Activated T-cell treated with anti-CD3 and anti-CD28 coated beads, Interleukin-2, amount 50 U/mL, for 4 hours (primary cell): ENCODE results near the gene CYP17A1. TPM values are rescaled to one million over a fixed set of nuclear protein-coding genes. Genes with fewer than 3 reads are reported as not detected.

Experiments used
- ATAC-seq, 2 donors: fragments of 200-7000 bp; cut with Tn5 transposase; one replicate each; pipeline ENCODE4 v1.10.0; 2021
- DNase-seq: peaks from one replicate; pipeline ENCODE4 v3.0.0-alpha.2; 2020
- H3K27me3 Mint-ChIP-seq: one replicate; pipeline ENCODE4 v1.8.0; 2021; ENCODE audit warnings: low read depth, mixed read lengths
- H3K36me3 Mint-ChIP-seq: one replicate; pipeline ENCODE4 v1.8.0; 2022; ENCODE audit warnings: mixed read lengths; ENCODE audit not compliant: insufficient read depth
- H3K4me1 Mint-ChIP-seq: one replicate; pipeline ENCODE4 v1.8.0; 2021; ENCODE audit warnings: low read depth, mixed read lengths
- H3K4me3 Mint-ChIP-seq: one replicate; pipeline ENCODE4 v1.8.0; 2021; ENCODE audit warnings: mild to moderate bottlenecking, moderate library complexity, mixed read lengths
- H3K9me3 Mint-ChIP-seq: one replicate; pipeline ENCODE4 v1.8.0; 2021; ENCODE audit warnings: mixed read lengths
- total RNA-seq, 3 donors: library from RNA; stranded (reverse); gene quantifications; one replicate each; pipeline ENCODE4 v1.2.1, GENCODE V29; 2021

Gene CYP17A1
- total RNA-seq, 3 donors from 2014 or later = 1.2 to 1.9 (median 1.5) TPM

GRCh38 chr10:102781090-102781920, 55.9 kb downstream of the CYP17A1 start:
- ATAC-seq = no peak
- no peaks in the 10 kb centered on the region for H3K27me3 Mint-ChIP-seq

More at GRCh38 chr10:102781090-102781920, 55.9 kb downstream of the CYP17A1 start:
- H3K36me3 Mint-ChIP-seq = peaks cover 9% of the 10 kb centered on the region
- no peak overlapping the region for H3K4me3 Mint-ChIP-seq
- no peaks in the 10 kb centered on the region for H3K9me3 Mint-ChIP-seq
- H3K4me1 Mint-ChIP-seq = peaks cover 46% of the 10 kb centered on the region
- no peak for DNase-seq

Other genes with a start within 250 kb of the CYP17A1 start
- 10 to 100 TPM; 53.9 to 67.6 (median 59.9) TPM for gene TRIM8, start 192.9 kb downstream of the CYP17A1 start, total RNA-seq
- gene ARL3, start 123.0 kb downstream of the CYP17A1 start, total RNA-seq = 1 to 10 TPM; 3.2 to 4.8 (median 3.3) TPM
- 10 to 100 TPM; 29.0 to 33.7 (median 31.2) TPM for gene SFXN2, start 122.8 kb downstream of the CYP17A1 start, total RNA-seq
- 10 to 100 TPM; 12.8 to 15.1 (median 14.0) TPM for gene WBP1L, start 93.5 kb downstream of the CYP17A1 start, total RNA-seq
- 1 to 10 TPM; 9.1 to 9.8 (median 9.3) TPM for gene BORCS7, start 16.8 kb upstream of the CYP17A1 start, total RNA-seq
- gene AS3MT, start 32.1 kb upstream of the CYP17A1 start, total RNA-seq = under 1 TPM; 0.18 to 0.22 (median 0.18) TPM
- 1 to 10 TPM; 6.0 to 6.3 (median 6.1) TPM for gene CNNM2, start 80.9 kb upstream of the CYP17A1 start, total RNA-seq